H1 (cell line): ENCODE measurements around the gene ACTC1. TPM values are rescaled to one million over a fixed set of nuclear protein-coding genes. Genes with fewer than 3 reads are reported as not detected.

Experiments
- BRCA1 ChIP-seq: IDR thresholded peaks from 2 replicates; pipeline ENCODE4 v1.6.1; 2012; ENCODE audit warnings: low read depth, low read length, improper control_type of control experiment
- JUN ChIP-seq: IDR thresholded peaks from 2 replicates; pipeline ENCODE4 v1.6.1; 2011; ENCODE audit warnings: low read depth, mild to moderate bottlenecking, improper control_type of control experiment, low read length
- POLR2AphosphoS5 ChIP-seq: IDR thresholded peaks from 2 replicates; pipeline ENCODE4 v1.6.1; 2011; ENCODE audit warnings: low read depth, low read length
- TCF12 ChIP-seq: IDR thresholded peaks from 2 replicates; pipeline ENCODE4 v1.6.1; 2011; ENCODE audit warnings: low read depth, mild to moderate bottlenecking, low read length
- polyA plus RNA-seq, 7 experiments: library from polyadenylated mRNA; depleted of rRNA in 3 of 7; stranded (reverse) in 5 of 7; unstranded in 2 of 7; fragments of >200 nt in 5 of 7; fragments of 200-250 nt in 2 of 7; gene quantifications; 1 replicate in 5 of 7; 2 replicates in 1 of 7; 4 replicates in 1 of 7; pipeline versions ENCODE4 v1.2.1 to v1.2.3, GENCODE V29; 2011 to 2013; ENCODE audit warnings: missing spikeins in 2 of 7, mixed read lengths in 2 of 7
- total RNA-seq: library from RNA; stranded (reverse); fragmentation: NEBNext Ultra II Directional; extraction: Animal tissue kit (Norgen Biotek cat#: 25700); gene quantifications from 2 replicates; pipeline ENCODE4 v1.2.1, GENCODE V29; 2021
- TF ChIP-seq, protein P1 (sequence below): fragments of 300-600 bp; sonication (generic); IDR thresholded peaks from 2 replicates; pipeline ENCODE4 v1.7.1; 2012; ENCODE audit warnings: low read length, moderate library complexity, mild to moderate bottlenecking, inconsistent platforms; ENCODE audit not compliant: insufficient replicate concordance

ACTC1 gene
- total and polyA plus RNA-seq, 2 of the 8 experiments (the other 6 are each of a cell fraction or from before 2014, with no cell fraction given), result 37.6 to 90.0 TPM

GRCh38 chr15:34783431-34783830 is 11.9 kb downstream of the ACTC1 start (continued):
- no peak for TF ChIP-seq BRCA1
- TF ChIP-seq, protein P1, sequence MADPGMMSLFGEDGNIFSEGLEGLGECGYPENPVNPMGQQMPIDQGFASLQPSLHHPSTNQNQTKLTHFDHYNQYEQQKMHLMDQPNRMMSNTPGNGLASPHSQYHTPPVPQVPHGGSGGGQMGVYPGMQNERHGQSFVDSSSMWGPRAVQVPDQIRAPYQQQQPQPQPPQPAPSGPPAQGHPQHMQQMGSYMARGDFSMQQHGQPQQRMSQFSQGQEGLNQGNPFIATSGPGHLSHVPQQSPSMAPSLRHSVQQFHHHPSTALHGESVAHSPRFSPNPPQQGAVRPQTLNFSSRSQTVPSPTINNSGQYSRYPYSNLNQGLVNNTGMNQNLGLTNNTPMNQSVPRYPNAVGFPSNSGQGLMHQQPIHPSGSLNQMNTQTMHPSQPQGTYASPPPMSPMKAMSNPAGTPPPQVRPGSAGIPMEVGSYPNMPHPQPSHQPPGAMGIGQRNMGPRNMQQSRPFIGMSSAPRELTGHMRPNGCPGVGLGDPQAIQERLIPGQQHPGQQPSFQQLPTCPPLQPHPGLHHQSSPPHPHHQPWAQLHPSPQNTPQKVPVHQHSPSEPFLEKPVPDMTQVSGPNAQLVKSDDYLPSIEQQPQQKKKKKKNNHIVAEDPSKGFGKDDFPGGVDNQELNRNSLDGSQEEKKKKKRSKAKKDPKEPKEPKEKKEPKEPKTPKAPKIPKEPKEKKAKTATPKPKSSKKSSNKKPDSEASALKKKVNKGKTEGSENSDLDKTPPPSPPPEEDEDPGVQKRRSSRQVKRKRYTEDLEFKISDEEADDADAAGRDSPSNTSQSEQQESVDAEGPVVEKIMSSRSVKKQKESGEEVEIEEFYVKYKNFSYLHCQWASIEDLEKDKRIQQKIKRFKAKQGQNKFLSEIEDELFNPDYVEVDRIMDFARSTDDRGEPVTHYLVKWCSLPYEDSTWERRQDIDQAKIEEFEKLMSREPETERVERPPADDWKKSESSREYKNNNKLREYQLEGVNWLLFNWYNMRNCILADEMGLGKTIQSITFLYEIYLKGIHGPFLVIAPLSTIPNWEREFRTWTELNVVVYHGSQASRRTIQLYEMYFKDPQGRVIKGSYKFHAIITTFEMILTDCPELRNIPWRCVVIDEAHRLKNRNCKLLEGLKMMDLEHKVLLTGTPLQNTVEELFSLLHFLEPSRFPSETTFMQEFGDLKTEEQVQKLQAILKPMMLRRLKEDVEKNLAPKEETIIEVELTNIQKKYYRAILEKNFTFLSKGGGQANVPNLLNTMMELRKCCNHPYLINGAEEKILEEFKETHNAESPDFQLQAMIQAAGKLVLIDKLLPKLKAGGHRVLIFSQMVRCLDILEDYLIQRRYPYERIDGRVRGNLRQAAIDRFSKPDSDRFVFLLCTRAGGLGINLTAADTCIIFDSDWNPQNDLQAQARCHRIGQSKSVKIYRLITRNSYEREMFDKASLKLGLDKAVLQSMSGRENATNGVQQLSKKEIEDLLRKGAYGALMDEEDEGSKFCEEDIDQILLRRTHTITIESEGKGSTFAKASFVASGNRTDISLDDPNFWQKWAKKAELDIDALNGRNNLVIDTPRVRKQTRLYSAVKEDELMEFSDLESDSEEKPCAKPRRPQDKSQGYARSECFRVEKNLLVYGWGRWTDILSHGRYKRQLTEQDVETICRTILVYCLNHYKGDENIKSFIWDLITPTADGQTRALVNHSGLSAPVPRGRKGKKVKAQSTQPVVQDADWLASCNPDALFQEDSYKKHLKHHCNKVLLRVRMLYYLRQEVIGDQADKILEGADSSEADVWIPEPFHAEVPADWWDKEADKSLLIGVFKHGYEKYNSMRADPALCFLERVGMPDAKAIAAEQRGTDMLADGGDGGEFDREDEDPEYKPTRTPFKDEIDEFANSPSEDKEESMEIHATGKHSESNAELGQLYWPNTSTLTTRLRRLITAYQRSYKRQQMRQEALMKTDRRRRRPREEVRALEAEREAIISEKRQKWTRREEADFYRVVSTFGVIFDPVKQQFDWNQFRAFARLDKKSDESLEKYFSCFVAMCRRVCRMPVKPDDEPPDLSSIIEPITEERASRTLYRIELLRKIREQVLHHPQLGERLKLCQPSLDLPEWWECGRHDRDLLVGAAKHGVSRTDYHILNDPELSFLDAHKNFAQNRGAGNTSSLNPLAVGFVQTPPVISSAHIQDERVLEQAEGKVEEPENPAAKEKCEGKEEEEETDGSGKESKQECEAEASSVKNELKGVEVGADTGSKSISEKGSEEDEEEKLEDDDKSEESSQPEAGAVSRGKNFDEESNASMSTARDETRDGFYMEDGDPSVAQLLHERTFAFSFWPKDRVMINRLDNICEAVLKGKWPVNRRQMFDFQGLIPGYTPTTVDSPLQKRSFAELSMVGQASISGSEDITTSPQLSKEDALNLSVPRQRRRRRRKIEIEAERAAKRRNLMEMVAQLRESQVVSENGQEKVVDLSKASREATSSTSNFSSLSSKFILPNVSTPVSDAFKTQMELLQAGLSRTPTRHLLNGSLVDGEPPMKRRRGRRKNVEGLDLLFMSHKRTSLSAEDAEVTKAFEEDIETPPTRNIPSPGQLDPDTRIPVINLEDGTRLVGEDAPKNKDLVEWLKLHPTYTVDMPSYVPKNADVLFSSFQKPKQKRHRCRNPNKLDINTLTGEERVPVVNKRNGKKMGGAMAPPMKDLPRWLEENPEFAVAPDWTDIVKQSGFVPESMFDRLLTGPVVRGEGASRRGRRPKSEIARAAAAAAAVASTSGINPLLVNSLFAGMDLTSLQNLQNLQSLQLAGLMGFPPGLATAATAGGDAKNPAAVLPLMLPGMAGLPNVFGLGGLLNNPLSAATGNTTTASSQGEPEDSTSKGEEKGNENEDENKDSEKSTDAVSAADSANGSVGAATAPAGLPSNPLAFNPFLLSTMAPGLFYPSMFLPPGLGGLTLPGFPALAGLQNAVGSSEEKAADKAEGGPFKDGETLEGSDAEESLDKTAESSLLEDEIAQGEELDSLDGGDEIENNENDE, result no peak
- TF ChIP-seq TCF12, result no peak
- TF ChIP-seq POLR2AphosphoS5, result no peak
- no peak for TF ChIP-seq JUN
